Large intestine (tissue), 3 donors: ENCODE measurements around the gene PPA1. TPM values are rescaled to one million over a fixed set of nuclear protein-coding genes. Genes with fewer than 3 reads are reported as not detected.
"Not testable (repeated sequence)": the region's sequence is repeated elsewhere in the genome, so short reads cannot be mapped to it uniquely, and the experiment has no call there.

Source experiments
- DNase-seq, 2 donors: peaks; one replicate each; pipeline versions ENCODE4 v3.0.0 to v3.0.0-alpha.2; 2013
- H3K27ac ChIP-seq: one replicate; pipeline ENCODE4 v1.5.1; 2013; ENCODE audit warnings: low read length
- H3K27me3 ChIP-seq: 2 replicates; pipeline ENCODE4 v1.6.1; 2013; ENCODE audit warnings: low read length; ENCODE audit not compliant: control insufficient read depth, insufficient read depth
- H3K36me3 ChIP-seq: 2 replicates; pipeline ENCODE4 v1.6.1; 2013; ENCODE audit warnings: low read length; ENCODE audit not compliant: control insufficient read depth, insufficient read depth
- H3K4me1 ChIP-seq: one replicate; pipeline ENCODE4 v1.6.1; 2013; ENCODE audit warnings: low read length; ENCODE audit not compliant: control insufficient read depth, insufficient read depth
- H3K4me3 ChIP-seq: one replicate; pipeline ENCODE4 v1.5.1; 2013; ENCODE audit warnings: low read length
- H3K9me3 ChIP-seq: one replicate; pipeline ENCODE4 v1.6.1; 2013; ENCODE audit warnings: mild to moderate bottlenecking, low read depth, low read length, moderate library complexity; ENCODE audit not compliant: control insufficient read depth
- WGBS: methylation state at CpG from one replicate; pipeline ENCODE4 v1.1.5; 2013; ENCODE audit warnings: low lambda C conversion rate; ENCODE audit not compliant: insufficient coverage; 5-methylcytosine and 5-hydroxymethylcytosine counted together
- polyA plus RNA-seq: library from polyadenylated mRNA; unstranded; fragments of 120-200 nt; gene quantifications from one replicate; pipeline ENCODE4 v1.2.1, GENCODE V29; 2013

Gene PPA1
- polyA plus RNA-seq, 1 donor, result 137 TPM

DNA sequence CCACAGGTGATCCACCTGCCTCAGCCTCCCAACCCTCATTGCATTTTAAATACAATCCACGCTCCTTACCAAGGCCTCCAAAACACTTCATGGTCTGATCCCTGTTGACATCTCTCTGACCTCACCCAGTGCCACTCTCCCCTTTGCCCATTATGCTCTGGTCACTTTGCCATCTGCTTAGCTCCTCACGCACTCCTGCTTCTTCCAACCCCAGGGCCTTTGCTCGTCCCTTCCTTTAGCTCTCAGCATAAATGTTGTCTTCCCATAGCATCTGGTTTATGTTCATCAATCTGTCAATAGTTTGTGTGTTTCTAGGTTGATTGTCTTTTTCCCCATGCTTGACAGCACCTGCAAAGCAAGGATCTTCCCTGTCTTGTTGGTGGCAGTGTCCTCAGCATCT is 36.5 kb upstream of the PPA1 start:
- no peak for DNase-seq
- no peaks in the 10 kb centered on the region for H3K9me3 ChIP-seq
- no peaks in the 10 kb centered on the region for H3K27me3 ChIP-seq
- no CpG with 5 or more reads among the region's 3 CpGs for WGBS
- H3K36me3 ChIP-seq, result no peaks in the 10 kb centered on the region
- no peaks in the 10 kb centered on the region for H3K4me1 ChIP-seq
- no peak overlapping the region for H3K27ac ChIP-seq
- H3K4me3 ChIP-seq, result no peak overlapping the region

DNA sequence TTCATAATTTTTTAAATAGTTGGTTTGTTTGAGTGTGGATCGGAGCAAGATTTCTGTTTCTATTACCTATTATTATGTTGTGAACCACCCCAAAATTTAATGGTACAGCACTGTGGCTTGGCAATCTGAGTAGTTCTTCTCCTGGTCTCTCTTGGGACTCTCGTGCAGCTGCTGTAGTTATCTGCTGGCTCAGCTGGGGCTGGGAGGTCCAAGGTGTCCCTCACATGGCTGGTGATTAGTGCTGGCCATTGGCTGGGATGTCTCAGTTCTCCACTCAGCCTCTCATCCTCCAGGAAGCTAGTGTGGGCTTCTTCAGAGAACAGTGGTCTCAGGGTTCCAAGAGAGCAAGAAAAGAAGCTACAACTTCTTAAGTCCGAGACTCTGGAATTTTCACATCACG is 35.1 kb upstream of the PPA1 start:
- H3K27me3 ChIP-seq, result no peaks in the 10 kb centered on the region
- H3K27ac ChIP-seq, result no peak overlapping the region
- no peaks in the 10 kb centered on the region for H3K36me3 ChIP-seq
- 100% methylated on average over 1 of the region's 4 CpGs for WGBS
- H3K9me3 ChIP-seq, result no peaks in the 10 kb centered on the region
- DNase-seq, result no peak
- H3K4me1 ChIP-seq, result no peaks in the 10 kb centered on the region
- H3K4me3 ChIP-seq, result no peak overlapping the region

- no peaks in the 10 kb centered on the region for H3K9me3 ChIP-seq
- H3K4me3 ChIP-seq, result no peak overlapping the region
- WGBS, result no CpG with 5 or more reads among the region's 9 CpGs
- DNase-seq, result peak; percentile 54 to 66
- no peaks in the 10 kb centered on the region for H3K36me3 ChIP-seq
- no peaks in the 10 kb centered on the region for H3K27me3 ChIP-seq
- H3K27ac ChIP-seq, result no peak overlapping the region
- H3K4me1 ChIP-seq, result no peaks in the 10 kb centered on the region
Observed at GRCh38 chr10:70267161-70267933, 34.1 kb upstream of the PPA1 start.

GRCh38 chr10:70266701-70267100 is 33.5 kb upstream of the PPA1 start:
- Histone ChIP-seq H3K4me3 (no peak overlapping the region), H3K27me3 (no peaks in the 10 kb centered on the region), H3K4me1 (no peaks in the 10 kb centered on the region), H3K27ac (no peak overlapping the region), H3K36me3 (no peaks in the 10 kb centered on the region), H3K9me3 (no peaks in the 10 kb centered on the region)
- no peak for DNase-seq
- WGBS, result no CpG with 5 or more reads among the region's 1 CpG

GRCh38 chr10:70266056-70266455 is 32.8 kb upstream of the PPA1 start:
- Histone ChIP-seq H3K27me3 (no peaks in the 10 kb centered on the region), H3K4me3 (no peak overlapping the region), H3K9me3 (no peaks in the 10 kb centered on the region), H3K4me1 (no peaks in the 10 kb centered on the region), H3K36me3 (no peaks in the 10 kb centered on the region), H3K27ac (no peak overlapping the region)
- DNase-seq, result no peak
- no CpG with 5 or more reads among the region's 7 CpGs for WGBS

- peak in 1 of 2 donors; percentile 33 for DNase-seq
- Histone ChIP-seq H3K27me3 (no peaks in the 10 kb centered on the region), H3K9me3 (no peaks in the 10 kb centered on the region), H3K4me1 (no peaks in the 10 kb centered on the region), H3K27ac (no peak overlapping the region), H3K36me3 (no peaks in the 10 kb centered on the region), H3K4me3 (no peak overlapping the region)
- WGBS, result 88% methylated on average over 3 of the region's 10 CpGs
Observed at GRCh38 chr10:70265032-70265689, 31.9 kb upstream of the PPA1 start.

GRCh38 chr10:70260734-70261133 is 27.5 kb upstream of the PPA1 start:
- WGBS, result no CpG with 5 or more reads among the region's 3 CpGs
- no peak for DNase-seq
- Histone ChIP-seq H3K4me3 (no peak overlapping the region), H3K27me3 (peaks cover 7% of the 10 kb centered on the region), H3K4me1 (peaks cover 10% of the 10 kb centered on the region), H3K27ac (no peak overlapping the region), H3K9me3 (no peaks in the 10 kb centered on the region), H3K36me3 (no peaks in the 10 kb centered on the region)

- WGBS, result no CpG with 5 or more reads among the region's 1 CpG
Observed at GRCh38 chr10:70260259-70260658, 27.0 kb upstream of the PPA1 start.

GRCh38 chr10:70258216-70258615 is 25.0 kb upstream of the PPA1 start:
- H3K4me1 ChIP-seq, result peaks cover 14% of the 10 kb centered on the region
- peak overlapping the region; percentile 53 for H3K27ac ChIP-seq
- H3K27me3 ChIP-seq, result peaks cover 32% of the 10 kb centered on the region
- WGBS, result no CpG with 5 or more reads among the region's 1 CpG
- DNase-seq, result no peak
- H3K36me3 ChIP-seq, result no peaks in the 10 kb centered on the region
- peaks cover 7% of the 10 kb centered on the region for H3K9me3 ChIP-seq
- H3K4me3 ChIP-seq, result no peak overlapping the region

More at GRCh38 chr10:70260259-70260658, 27.0 kb upstream of the PPA1 start:
- peaks cover 14% of the 10 kb centered on the region for H3K4me1 ChIP-seq
- peaks cover 11% of the 10 kb centered on the region for H3K27me3 ChIP-seq
- no peak overlapping the region for H3K27ac ChIP-seq
- H3K4me3 ChIP-seq, result no peak overlapping the region
- no peak for DNase-seq
- H3K9me3 ChIP-seq, result no peaks in the 10 kb centered on the region
- H3K36me3 ChIP-seq, result no peaks in the 10 kb centered on the region

DNA sequence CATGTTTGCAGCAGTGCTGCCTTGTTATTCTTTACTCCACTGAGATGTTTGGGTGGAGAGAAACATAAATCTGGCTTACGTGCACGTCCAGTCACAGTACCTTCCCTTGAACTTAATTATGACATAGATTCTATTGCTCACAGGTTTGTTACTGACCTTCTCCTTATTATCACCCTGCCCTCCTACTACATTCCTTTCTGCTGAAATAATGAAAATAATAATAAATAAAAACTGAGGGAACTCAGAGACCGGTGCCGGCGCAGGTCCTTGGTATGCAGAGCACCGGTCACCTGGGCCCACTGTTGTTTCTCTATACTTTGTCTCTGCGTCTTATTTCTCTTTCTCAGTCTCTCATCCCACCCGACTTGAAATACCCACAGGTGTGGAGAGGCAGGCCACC is 24.6 kb upstream of the PPA1 start:
- peaks cover 14% of the 10 kb centered on the region for H3K4me1 ChIP-seq
- not testable (repeated sequence) for H3K4me3 ChIP-seq, H3K36me3 ChIP-seq, DNase-seq, H3K9me3 ChIP-seq, H3K27ac ChIP-seq
- 90% methylated on average over 4 of the region's 8 CpGs for WGBS
- peaks cover 32% of the 10 kb centered on the region for H3K27me3 ChIP-seq
